HG03139 (cell line): ENCODE measurements around the gene LRRC18.

Experiments used
- ATAC-seq: cut with Tn5 transposase; IDR thresholded peaks from one replicate; pipeline ENCODE4 v1.9.1; 2021; ENCODE audit not compliant: unreplicated experiment

Gene LRRC18

DNA sequence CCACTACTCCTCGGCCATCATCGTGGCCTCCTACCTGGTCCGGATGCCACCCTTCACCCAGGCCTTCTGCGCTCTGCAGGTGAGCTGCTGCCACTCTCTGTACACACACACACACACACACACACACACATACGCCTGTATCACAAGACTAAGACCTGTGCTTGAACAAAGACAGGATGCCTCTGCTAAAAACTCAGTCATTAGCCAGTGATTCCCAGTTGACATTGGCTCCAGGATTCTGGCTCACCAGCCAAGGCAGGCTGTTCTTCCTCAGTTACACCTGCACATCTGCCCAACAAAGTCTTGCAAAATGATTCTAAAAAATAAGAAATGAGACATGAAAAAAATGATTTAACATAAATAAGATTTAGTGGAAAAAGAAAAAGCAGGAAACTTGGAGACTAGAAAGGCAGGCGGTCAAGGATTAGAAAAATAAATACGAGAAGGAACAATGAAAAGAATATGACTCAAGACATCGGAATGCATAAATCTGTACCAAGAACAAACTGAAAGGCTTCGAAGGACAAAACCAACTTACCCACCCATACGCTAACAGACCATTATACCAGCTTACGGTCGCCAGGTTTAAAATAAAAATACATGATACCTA is 7.4 kb upstream of the LRRC18 start:
- ATAC-seq, result no peak

DNA sequence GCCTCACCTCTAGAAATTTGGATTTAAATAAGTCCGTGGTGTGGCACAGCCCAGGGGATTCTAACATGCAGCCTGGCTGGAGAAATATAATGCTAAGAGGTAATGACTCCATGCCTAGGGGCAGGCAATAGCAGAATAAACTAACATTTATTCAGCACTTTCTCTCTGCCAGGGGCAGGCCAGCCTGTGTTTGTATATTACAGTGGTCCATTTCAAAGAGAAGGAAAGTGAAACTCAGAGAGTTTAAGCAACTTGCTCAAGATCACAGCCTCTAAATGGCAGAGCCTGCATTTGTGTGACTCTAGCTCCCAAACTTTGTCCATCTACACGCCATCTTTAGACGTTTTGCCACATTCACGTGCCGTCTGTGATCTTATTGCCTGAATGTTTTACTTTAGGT is 6.7 kb upstream of the LRRC18 start:
- ATAC-seq, result no peak

DNA sequence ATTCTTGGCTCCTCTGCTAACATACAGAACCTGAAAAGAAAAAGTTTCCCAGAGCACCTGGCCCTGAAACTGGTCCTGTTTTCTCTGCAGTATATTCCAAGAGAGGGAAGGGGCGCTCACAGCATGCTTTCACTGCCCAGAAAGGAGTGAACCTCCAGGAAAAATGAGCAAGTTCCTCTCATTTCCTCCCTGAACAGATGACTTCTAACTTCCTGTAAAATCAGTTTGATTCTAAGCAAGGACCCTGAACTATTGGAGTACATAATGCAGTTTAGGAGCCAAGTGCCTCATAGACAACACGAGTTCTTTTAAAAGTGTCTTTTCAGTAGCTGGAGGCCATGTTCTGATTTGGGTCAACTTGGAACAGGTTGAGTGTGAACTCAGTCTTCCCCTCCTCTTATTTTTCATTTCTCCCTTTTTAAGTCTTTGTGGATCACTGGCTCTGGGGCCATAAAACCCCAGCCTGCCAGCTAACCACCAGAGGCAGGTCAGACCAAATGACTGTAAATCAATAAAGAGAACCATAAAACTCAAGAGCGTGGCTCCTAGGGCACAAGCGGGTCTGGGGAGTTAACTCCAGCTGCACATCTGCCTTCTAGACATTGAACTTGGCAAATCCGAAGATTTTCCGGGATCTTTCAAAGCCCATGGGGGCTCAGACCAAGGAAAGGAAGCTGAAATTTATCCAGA is 5.9 kb upstream of the LRRC18 start:
- ATAC-seq, result no peak

DNA sequence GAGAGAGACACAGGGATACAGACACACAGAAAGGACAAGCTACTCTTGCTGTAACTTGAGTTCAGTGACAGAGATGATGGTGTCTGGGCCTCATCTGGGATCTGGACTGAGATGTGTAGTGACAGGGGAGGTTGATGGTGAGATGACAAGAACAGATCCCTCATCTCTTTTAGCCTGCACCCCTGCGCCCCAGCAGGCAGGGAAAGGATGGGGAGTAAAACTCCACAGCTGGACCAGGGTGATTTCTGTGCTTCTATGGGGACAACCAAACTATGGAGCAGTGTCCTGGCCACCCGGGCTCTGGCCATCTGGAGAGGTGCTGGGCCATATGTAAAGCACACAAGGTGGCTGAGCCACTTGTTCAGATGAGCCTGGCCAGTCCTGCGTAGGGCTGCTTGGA is 4.5 kb upstream of the LRRC18 start:
- ATAC-seq, result no peak

DNA sequence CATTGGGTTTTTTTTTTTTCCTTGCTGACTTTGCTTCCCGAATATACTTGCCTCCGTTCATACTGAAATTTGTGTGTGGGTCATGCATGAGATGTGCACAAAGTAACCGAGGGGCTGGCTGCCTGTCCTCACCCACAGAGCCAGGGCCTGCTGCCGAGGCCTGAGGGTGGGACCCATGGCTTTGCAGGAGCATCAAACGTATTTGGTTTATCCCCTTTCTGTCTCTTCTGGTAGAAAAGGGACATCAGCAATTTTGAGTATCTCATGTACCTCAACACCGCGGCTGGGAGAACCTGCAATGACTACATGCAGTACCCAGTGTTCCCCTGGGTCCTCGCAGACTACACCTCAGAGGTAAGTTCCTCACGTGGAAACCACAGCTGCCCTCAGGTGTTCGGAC is 3.5 kb upstream of the LRRC18 start:
- ATAC-seq, result no peak

DNA sequence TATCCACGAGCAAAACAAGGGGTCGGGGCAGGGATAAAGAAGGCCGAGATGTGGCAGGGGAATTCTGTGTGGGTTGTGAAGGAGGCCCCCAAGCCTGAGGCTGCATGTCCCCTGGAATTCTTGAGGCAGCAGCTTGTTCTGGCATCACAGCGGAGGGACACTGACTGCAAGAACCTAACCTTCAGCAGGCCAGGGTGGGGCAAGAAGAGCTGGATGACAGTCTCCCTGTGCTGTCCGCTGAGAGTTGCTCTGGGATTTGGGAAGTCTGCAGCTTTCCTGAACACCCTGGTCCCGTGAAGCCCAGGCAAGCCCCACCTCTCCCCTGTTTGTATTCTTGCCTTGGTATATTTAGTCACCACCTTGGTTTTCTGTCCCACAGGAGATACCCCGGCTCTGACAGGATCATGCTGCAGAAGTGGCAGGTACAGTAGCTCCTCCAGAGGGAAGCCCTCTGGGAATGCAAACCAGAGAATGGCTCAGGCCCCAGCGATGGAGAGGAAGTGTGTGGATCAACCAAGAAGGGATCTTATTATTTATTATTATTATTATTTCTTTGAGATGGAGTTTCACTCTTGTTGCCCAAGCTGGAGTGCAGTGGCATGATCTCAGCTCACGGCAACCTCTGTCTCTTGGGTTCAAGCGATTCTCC is 1.9 kb upstream of the LRRC18 start:
- no peak for ATAC-seq

DNA sequence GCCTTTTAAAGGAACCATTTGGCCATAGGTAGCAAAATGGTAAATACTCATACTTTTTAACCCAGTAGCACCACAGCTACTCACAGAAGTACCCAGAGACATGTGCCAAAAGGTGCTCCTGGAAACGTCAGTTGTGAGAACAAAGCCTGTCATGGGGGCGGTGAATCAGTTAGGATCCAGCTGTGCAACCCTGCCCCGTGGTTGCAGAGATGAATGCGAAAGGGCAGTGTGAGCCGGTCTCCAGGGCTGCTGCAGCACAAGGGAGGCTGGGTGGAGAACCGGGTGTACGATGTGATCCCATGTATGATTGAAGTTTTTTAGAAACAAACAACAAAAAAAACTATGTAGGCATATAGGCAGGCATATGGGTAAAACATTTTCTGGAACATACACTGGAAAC is 1.3 kb upstream of the LRRC18 start:
- ATAC-seq, result no peak

DNA sequence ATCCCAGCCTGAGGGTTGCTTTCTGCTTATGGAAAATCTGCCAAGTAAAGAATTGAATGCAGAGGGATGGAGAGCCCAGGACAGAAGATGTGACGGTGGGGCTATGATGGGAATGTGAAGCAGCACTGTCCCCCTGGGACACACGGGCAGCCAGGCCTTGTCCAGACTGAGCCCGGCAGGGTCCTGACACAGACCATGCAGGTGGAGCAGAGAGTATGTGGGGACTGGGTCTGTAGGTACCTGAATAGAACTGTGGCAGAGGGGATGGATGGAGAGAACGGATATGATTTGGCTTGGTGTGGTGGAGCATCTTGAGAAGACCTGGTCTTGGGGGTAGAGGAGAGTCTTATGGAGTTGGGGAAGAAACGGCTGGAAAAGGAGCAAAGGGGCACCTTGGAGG is 732 bp upstream of the LRRC18 start:
- no peak for ATAC-seq

DNA sequence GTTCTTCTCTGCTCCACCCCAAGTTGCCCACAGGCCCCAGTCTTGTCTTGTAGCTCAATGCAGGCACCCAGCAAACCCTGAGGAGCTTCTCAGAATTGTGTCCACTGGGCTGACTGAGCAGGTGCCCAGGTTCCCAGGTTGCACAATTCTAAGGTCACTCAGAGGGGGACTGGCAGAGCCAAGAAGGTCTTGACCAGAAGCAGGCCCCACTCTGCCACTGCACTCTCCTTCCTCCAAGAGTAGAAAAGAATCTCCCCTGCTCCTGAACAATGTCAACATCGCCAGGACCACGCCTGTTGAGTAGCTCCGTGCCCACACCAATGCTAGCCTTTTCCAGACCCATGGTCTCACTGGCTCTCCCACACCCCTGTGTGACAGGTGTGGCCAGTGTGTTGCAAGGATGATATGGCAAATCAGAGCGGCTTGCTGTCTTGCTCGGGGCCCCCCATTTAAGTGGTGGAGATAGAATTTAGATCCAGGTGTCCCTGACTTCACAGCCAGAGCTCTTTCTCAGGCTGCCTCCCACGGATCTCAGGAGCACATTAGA is 577 bp downstream of the LRRC18 start:
- ATAC-seq, result no peak

DNA sequence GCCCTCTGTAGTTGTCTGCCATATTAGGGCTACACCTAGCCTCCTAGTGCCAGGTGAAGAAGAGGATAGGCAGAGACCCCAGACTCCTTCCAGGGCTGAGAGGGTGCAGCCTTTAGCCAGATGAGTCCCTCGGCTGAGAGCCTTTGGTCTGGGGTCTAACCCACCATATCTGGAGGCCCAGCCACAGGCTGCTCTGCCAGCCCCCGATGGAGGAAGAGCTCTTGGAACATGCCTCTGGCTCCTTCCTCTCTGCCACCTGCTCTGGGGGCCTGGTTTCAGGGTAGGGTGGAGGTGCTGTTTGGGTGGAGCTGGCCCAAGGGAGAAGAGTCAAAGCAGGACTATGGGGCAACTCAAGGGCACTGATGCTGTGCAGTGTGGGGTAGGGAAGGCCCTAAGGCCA is 1.4 kb downstream of the LRRC18 start:
- ATAC-seq, result no peak

DNA sequence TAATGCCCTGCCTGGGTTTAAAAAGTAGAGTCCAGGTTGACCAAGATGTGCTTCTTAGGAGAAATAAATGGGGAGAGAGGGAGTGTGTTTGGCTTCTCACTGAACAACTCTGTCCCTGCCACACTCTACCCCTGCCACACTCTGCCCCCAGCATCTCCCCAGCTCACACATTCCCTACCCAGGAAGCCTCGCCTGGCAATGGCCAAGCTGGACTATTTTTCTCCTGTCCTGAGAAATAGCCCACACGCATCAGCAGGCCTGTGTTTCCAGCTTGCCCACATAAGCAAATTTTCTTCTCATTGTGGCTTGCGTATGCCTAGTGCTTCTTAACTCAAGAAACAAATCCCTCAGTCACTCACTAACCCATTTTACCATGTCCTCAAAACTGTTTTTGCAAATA is 1.8 kb downstream of the LRRC18 start:
- no peak for ATAC-seq

DNA sequence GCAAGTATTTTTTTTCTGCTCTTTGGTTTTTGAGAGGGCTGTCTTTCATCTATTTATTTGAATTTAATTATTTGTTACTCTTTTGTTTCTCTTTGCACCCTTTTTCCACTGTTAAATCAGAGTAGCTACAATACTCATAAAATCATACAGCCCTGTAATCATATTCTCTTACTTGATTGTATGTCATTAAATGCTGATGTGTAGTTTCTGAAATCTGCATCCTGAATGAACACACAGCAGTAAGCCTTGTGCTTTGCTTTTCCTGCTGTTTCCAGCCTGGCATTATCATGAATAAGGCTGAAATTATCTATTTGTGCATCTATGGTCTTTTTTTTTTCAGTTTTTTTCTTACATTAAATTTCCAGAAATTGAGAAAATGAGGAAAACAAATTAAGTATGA is 4.1 kb downstream of the LRRC18 start:
- no peak for ATAC-seq

DNA sequence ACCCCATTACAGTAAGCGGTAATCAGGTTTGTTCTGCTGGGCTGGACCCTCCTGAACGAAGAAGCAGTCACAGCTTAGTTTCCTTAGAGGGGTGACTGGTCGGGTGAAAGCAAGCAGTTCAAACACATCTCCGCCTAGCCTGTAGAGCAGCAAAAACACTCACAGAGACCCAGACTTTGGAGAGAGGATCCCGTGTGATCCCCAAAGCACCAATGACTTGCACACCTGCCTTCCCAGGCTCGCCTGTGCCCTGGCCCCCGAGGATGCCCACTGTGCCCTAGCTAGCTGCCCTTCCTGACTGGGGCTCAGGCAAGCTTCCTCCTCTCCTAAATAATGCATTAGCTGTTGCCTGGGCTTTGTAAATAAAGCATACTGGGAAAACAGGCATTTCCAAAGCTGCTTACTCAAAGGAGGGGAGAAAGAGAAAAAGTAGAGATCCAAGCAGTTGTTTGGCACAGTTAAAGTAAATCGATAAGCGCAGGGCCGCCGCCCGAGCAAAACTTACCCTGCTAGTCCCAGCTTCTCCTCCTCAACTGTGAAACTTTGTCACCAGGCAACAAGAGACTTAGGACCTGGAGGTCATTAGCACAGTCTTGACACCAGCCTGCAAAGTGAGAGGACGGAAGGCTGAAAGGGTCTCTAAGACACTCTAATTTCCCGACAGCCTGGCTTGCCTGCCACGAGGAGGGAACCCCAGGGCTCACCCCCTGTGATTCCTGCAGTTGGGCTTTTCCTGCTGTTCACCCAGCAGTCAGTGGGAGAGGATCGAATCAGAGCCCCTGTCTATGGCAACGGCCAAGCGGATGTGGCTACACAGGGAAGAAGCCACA is 4.8 kb downstream of the LRRC18 start:
- ATAC-seq, result no peak

DNA sequence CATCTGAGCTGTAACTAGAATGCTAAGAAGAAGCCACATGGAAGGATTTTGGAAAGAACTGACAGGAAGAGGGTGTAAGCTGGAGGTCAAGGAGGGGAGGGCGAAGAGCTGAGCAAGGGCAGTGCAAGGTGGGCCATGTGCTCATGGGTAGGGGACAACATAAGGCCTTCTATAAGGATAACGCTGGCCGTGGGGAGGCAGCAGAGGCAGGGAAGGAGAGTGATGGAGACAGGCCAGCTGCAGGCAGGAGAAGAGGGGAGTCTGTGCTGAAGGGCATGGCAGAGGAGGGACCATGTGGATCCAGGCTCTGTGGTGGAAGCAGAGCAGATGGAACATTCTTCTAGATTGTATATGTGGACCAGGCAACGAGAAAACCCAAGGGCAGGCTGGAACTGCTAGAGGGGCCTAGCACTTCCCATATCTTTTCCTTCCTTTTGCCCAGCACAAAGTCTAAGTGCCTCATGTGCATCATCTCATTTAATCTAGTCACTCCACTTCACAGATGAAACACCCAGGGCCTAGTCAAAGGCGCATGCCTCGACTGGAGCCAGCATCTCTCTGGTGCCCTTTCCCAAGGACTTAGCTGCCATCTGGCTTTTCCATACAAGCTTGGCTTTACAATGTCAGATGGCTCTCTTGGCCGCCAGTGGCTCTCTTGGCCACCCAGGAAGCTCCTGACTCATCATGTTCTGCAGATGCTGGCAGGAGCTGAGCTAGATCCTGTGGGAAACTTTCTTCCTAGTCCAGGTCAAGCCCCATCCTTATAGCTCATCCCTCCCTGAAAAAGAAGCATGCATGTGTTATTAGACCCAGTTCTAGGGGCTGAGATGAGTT is 6.6 kb downstream of the LRRC18 start:
- ATAC-seq, result no peak

DNA sequence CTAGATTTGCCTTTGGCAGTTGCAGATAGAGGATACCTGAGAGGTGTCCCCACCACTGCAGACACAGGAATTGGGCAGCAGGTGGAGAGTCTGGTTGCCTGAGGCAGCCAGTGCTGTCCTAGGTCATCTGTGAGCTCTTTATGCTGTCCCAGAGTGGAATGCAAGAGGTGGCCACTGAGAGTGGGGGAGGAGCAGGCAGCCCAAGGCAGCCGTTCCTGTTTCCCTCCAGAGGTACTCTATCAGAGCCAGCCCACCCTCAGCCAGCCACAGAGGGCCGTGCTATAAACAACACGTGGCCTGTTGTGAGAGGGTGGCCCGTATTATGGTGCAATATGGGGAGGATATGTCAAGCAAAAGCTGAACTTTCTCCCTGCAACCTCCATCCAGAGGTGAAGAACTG is 8.5 kb downstream of the LRRC18 start:
- ATAC-seq, result no peak

DNA sequence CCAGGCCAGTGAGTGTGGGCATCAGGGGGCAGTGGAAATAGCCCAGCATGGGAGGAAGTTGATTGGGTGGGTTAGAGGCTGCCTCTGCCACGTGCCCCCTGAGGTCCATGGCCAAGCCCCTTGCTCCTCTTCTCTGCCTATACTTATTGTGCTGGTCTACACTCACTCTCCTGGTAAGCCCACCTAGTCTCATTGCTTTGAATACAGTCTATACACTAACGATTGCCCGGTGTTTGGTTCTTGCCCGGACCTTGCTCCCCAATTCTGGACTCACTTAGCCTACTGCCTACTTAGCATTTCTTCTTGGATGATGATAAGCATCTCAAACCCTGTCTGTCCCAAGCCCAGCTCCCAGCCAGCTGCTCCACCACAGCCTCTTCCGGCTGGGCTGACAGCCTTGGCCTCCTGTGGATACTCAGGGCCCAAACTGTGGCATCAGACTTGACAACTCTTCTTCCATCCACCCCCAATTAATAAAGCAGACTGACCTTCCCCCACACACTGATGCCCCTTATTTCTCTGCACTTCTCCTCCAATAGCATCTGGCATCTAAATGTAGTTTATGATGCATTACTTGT is 10.1 kb downstream of the LRRC18 start:
- no peak for ATAC-seq

DNA sequence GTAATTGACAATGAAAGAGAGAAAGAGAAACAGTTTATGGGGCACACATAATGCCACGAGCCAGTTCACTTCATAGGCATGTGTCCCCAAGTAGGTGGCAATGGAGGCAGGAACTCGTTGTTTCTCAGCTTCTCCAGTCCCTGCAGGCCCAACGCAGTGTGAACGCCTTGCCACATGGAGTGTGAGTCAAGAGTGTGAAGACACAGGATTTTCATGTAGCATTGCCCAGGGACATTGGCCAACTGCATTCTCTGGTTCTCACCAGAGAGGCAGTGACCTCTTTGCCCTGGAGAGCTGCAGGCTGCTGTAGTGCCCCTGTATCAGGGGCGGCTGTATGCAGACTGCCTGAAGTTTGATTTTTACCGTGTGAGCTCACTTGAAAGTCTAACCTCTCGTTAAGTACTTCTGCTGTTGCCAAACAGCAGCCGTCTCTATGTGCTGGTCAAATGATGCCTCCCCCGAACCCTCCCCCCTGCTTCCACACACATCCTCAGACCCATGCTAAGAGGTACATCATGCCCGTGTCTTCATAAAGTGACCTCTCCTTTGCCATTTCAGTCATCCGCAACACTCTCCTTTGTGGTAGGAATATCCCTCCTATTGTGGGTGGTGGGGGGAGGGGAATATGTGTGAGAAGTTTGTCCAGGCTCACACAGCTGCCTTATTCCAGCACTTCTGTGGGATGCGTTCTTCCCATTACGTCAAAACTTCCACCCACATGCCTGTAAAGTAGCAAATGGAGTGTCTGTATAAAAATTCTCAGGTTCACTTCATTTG is 12.7 kb downstream of the LRRC18 start:
- no peak for ATAC-seq

DNA sequence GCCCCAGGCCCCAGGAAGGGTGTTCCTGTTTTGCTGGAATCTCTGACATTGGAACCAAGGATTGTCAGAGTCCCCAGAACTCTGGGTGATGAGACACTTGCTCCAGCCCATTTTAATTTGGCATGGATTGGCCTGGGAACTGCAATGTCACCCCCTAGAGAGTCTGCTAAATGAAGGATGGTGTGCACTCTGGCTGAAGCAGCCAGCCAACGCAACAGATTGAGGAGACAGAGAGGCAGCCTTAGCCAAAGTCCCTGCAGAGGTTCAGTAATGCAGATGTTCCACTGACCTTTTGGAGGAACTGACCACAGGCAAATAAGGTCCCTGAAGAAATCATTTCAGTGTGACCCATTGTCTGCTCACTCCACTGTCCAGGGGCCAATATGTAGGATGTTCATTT is 13.4 kb downstream of the LRRC18 start:
- ATAC-seq, result no peak

DNA sequence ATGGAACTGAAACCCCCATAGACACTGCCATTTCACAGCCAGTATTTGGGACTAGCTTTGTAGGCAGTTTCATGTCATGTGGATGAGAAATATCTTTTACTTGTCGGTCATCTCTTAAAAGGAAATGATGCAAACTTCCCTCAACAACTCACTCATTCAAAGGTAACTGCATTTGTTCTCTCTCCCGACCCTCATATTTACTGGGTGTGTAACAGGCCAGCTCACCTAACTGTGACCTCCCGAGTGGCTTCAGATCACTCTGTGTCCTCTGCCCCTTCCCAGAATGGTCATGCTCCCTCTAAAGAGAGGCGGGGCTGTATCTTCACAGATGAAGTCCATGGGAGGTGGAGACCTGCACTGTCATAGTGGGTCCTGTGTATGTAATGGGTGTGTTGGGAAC is 14.7 kb downstream of the LRRC18 start:
- ATAC-seq, result no peak

DNA sequence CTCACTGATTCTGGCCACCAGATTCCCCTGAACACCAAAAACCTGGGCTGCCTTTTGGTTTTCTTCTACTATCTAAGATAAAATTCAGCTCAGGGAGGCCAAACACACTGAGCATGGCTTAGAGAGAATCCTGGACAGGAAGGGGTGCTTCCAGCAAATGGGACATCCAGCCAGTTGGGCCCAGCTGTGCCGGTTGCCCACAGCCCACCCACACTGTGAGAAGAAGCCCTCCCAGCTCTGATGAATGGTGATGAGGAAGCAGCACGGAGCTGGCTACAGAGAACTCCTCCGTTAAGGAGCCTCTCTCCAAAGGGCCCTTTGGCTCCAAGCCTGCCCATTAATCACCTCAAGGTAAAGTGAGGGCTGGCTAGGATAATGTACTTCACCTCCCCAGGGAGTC is 15.9 kb downstream of the LRRC18 start:
- ATAC-seq, result no peak
